ENCODE results near the gene SCAP.

SCAP gene

DNA sequence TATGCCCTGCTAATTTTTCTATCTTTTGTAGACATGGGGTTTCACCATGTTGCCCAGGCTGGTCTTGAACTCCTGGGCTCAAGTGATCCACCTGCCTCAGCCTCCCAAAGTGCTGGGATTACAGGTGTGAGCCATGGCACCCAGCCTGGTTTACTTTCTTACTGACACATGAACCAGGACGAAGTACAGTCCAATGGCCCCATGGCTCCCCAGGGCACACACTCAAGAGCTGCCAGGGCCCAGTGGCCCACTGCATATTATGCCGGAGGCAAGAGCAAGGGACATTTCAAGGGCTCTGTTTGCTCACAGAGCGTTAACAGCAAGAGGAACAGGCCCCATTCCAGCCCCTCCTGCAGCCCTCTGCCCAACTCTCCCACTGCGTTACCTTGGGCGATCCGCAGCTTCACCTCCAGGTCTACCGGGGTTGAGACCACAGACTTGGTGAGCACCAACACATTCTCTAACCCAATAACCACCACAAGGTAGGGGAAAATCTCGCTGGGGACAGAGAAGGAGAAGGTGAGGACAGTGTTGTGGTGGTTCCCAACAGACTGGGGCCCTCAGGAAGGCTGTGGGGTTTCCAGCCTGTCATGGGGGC lies 52.1 kb downstream of the SCAP start:
- DNase-seq (ENCODE audit: low read depth, low spot score) = no peak
- H3K36me3 ChIP-seq (ENCODE audit: control insufficient read depth, insufficient read depth, low read length) = peaks cover 34% of the 10 kb centered on the region
- no CpG with 5 or more reads among the region's 8 CpGs for WGBS (ENCODE audit: insufficient coverage, insufficient read length)
- no peaks in the 10 kb centered on the region for H3K27me3 ChIP-seq (ENCODE audit: control insufficient read depth, insufficient read depth, low read length)
- no peaks in the 10 kb centered on the region for H3K9me3 ChIP-seq (ENCODE audit: control insufficient read depth, insufficient read depth, low read length)
- H3K4me3 ChIP-seq (ENCODE audit: low read length) = no peak overlapping the region
- no peak overlapping the region for H3K27ac ChIP-seq (ENCODE audit: low read length)
- no peaks in the 10 kb centered on the region for H3K4me1 ChIP-seq (ENCODE audit: control insufficient read depth, insufficient read depth, low read length)

GRCh38 chr3:47422743-47423142 lies 53.0 kb downstream of the SCAP start:
- no peaks in the 10 kb centered on the region for H3K9me3 ChIP-seq (ENCODE audit: control insufficient read depth, insufficient read depth, low read length)
- no peak overlapping the region for H3K4me3 ChIP-seq (ENCODE audit: low read length)
- H3K36me3 ChIP-seq (ENCODE audit: control insufficient read depth, insufficient read depth, low read length) = peaks cover 33% of the 10 kb centered on the region
- H3K4me1 ChIP-seq (ENCODE audit: control insufficient read depth, insufficient read depth, low read length) = no peaks in the 10 kb centered on the region
- DNase-seq (ENCODE audit: low read depth, low spot score) = no peak
- no peaks in the 10 kb centered on the region for H3K27me3 ChIP-seq (ENCODE audit: control insufficient read depth, insufficient read depth, low read length)
- no CpG with 5 or more reads among the region's 9 CpGs for WGBS (ENCODE audit: insufficient coverage, insufficient read length)
- H3K27ac ChIP-seq (ENCODE audit: low read length) = no peak overlapping the region

GRCh38 chr3:47421741-47422649 lies 53.7 kb downstream of the SCAP start:
- Histone ChIP-seq H3K4me3 (ENCODE audit: low read length) (no peak overlapping the region), H3K9me3 (ENCODE audit: control insufficient read depth, insufficient read depth, low read length) (no peaks in the 10 kb centered on the region), H3K27me3 (ENCODE audit: control insufficient read depth, insufficient read depth, low read length) (no peaks in the 10 kb centered on the region), H3K27ac (ENCODE audit: low read length) (no peak overlapping the region), H3K36me3 (ENCODE audit: control insufficient read depth, insufficient read depth, low read length) (peaks cover 36% of the 10 kb centered on the region), H3K4me1 (ENCODE audit: control insufficient read depth, insufficient read depth, low read length) (no peaks in the 10 kb centered on the region)
- no CpG with 5 or more reads among the region's 13 CpGs for WGBS (ENCODE audit: insufficient coverage, insufficient read length)
- no peak for DNase-seq (ENCODE audit: low read depth, low spot score)

GRCh38 chr3:47420511-47421484 lies 54.9 kb downstream of the SCAP start:
- no CpG with 5 or more reads among the region's 29 CpGs for WGBS (ENCODE audit: insufficient coverage, insufficient read length)
- Histone ChIP-seq H3K27ac (ENCODE audit: low read length) (no peak overlapping the region), H3K27me3 (ENCODE audit: control insufficient read depth, insufficient read depth, low read length) (no peaks in the 10 kb centered on the region), H3K36me3 (ENCODE audit: control insufficient read depth, insufficient read depth, low read length) (peaks cover 35% of the 10 kb centered on the region), H3K4me3 (ENCODE audit: low read length) (no peak overlapping the region), H3K9me3 (ENCODE audit: control insufficient read depth, insufficient read depth, low read length) (no peaks in the 10 kb centered on the region), H3K4me1 (ENCODE audit: control insufficient read depth, insufficient read depth, low read length) (no peaks in the 10 kb centered on the region)
- DNase-seq (ENCODE audit: low read depth, low spot score) = peak; percentile 86

GRCh38 chr3:47420044-47420430 lies 55.7 kb downstream of the SCAP start:
- Histone ChIP-seq H3K4me1 (ENCODE audit: control insufficient read depth, insufficient read depth, low read length) (no peaks in the 10 kb centered on the region), H3K27me3 (ENCODE audit: control insufficient read depth, insufficient read depth, low read length) (no peaks in the 10 kb centered on the region), H3K4me3 (ENCODE audit: low read length) (no peak overlapping the region), H3K36me3 (ENCODE audit: control insufficient read depth, insufficient read depth, low read length) (peaks cover 37% of the 10 kb centered on the region), H3K9me3 (ENCODE audit: control insufficient read depth, insufficient read depth, low read length) (no peaks in the 10 kb centered on the region), H3K27ac (ENCODE audit: low read length) (no peak overlapping the region)
- no peak for DNase-seq (ENCODE audit: low read depth, low spot score)
- WGBS (ENCODE audit: insufficient coverage, insufficient read length) = no CpG with 5 or more reads among the region's 5 CpGs

DNA sequence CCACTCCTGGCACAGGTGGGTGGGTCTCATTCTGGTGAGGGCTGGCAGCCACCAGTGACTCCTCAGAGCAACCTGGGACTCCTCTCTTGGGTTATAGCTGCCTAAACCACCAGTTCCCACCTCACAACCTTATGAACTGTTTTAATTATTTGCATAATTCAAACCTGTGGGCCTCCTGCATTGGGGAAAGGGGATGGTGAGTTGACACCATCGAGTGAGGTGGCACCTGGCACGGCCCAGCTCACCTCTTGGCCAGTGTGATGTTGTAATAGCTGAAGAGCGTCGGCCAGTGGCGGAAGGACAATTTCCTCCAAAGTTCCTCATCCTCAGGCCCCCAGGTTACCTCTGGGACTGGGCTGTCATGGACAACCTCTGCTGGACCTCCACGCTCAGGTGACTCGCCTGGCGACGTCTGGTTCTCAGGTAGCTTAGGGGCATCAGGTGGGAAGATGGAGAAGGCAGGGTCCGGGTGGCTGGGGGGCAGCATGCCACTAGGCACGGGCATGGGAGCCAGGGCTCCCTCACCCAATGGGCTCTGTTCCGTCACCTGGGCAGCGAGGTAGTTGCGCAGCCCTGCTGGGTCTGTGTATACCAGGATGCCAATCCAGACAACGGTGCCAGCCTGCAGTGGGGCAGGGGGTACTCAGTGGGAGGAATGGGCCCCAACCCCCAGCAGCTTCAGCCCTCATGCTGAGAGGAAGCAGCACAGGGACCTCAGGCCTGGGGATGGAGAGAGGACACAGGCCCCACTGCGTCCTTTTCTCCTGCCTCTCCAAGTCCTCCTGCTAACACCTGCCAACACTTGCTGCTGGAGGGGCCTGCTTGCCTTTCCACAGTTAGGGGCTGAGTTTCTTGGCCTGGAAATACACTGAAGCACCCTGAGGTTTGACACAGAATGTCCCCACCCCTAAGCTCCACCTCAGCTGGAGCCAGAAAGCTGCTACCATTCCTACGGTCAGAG lies 56.4 kb downstream of the SCAP start:
- H3K27ac ChIP-seq (ENCODE audit: low read length) = no peak overlapping the region
- H3K9me3 ChIP-seq (ENCODE audit: control insufficient read depth, insufficient read depth, low read length) = no peaks in the 10 kb centered on the region
- H3K27me3 ChIP-seq (ENCODE audit: control insufficient read depth, insufficient read depth, low read length) = no peaks in the 10 kb centered on the region
- no peak for DNase-seq (ENCODE audit: low read depth, low spot score)
- no CpG with 5 or more reads among the region's 17 CpGs for WGBS (ENCODE audit: insufficient coverage, insufficient read length)
- no peak overlapping the region for H3K4me3 ChIP-seq (ENCODE audit: low read length)
- peaks cover 44% of the 10 kb centered on the region for H3K36me3 ChIP-seq (ENCODE audit: control insufficient read depth, insufficient read depth, low read length)
- H3K4me1 ChIP-seq (ENCODE audit: control insufficient read depth, insufficient read depth, low read length) = no peaks in the 10 kb centered on the region

GRCh38 chr3:47418167-47419082 lies 57.3 kb downstream of the SCAP start:
- H3K36me3 ChIP-seq (ENCODE audit: control insufficient read depth, insufficient read depth, low read length) = peaks cover 53% of the 10 kb centered on the region
- H3K4me3 ChIP-seq (ENCODE audit: low read length) = no peak overlapping the region
- no peaks in the 10 kb centered on the region for H3K4me1 ChIP-seq (ENCODE audit: control insufficient read depth, insufficient read depth, low read length)

DNA sequence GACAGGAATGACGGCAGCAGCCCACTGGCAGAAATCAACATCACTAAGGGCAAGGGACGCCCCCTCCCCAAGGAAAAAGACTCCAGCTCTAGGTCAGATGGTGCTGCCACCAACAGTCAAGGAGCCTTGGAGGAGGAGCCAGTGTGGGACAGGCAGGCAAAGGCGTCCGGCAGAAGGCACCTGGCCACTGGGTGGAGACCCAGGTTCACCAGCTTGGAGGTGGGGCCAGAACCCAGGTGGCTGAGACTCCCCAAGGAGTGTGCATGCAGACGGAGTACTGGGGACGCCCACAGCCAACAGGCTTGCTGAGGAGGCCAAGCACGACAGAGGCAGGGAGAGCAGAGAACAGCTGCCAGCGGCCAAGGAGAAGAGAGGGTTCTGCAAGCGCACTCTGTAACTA lies 59.7 kb downstream of the SCAP start:
- no peak for DNase-seq (ENCODE audit: low read depth, low spot score)
- H3K4me1 ChIP-seq (ENCODE audit: control insufficient read depth, insufficient read depth, low read length) = no peaks in the 10 kb centered on the region
- WGBS (ENCODE audit: insufficient coverage, insufficient read length) = no CpG with 5 or more reads among the region's 9 CpGs
- H3K4me3 ChIP-seq (ENCODE audit: low read length) = no peak overlapping the region
- no peaks in the 10 kb centered on the region for H3K27me3 ChIP-seq (ENCODE audit: control insufficient read depth, insufficient read depth, low read length)
- H3K36me3 ChIP-seq (ENCODE audit: control insufficient read depth, insufficient read depth, low read length) = peaks cover 66% of the 10 kb centered on the region
- H3K27ac ChIP-seq (ENCODE audit: low read length) = no peak overlapping the region
- H3K9me3 ChIP-seq (ENCODE audit: control insufficient read depth, insufficient read depth, low read length) = no peaks in the 10 kb centered on the region

More at GRCh38 chr3:47418167-47419082, 57.3 kb downstream of the SCAP start:
- Histone ChIP-seq H3K9me3 (ENCODE audit: control insufficient read depth, insufficient read depth, low read length) (no peaks in the 10 kb centered on the region), H3K27me3 (ENCODE audit: control insufficient read depth, insufficient read depth, low read length) (no peaks in the 10 kb centered on the region), H3K27ac (ENCODE audit: low read length) (no peak overlapping the region)
- WGBS (ENCODE audit: insufficient coverage, insufficient read length) = no CpG with 5 or more reads among the region's 53 CpGs
- no peak for DNase-seq (ENCODE audit: low read depth, low spot score)

Data from iPS DF 6.9 (cell line).